HK-2 (cell line): ENCODE measurements around the gene PSPH.
"Not testable (repeated sequence)": the region's sequence is repeated elsewhere in the genome, so short reads cannot be mapped to it uniquely, and the experiment has no call there.

Source experiments
- DNase-seq: peaks from one replicate; pipeline ENCODE4 v3.0.0-alpha.2; 2018; ENCODE audit not compliant: unreplicated experiment

PSPH gene

GRCh38 chr7:56051339-56052191 is at the start of gene PSPH, which contains the start of gene CCT6A:
Gene PSPH (minus strand): TSS chr7:56051444. CDS start chr7:56021212, 30,232 bp downstream.
Gene CCT6A (plus strand): TSS chr7:56051765. CDS start chr7:56051849, 84 bp downstream.
- peak; percentile 99 for DNase-seq

DNA sequence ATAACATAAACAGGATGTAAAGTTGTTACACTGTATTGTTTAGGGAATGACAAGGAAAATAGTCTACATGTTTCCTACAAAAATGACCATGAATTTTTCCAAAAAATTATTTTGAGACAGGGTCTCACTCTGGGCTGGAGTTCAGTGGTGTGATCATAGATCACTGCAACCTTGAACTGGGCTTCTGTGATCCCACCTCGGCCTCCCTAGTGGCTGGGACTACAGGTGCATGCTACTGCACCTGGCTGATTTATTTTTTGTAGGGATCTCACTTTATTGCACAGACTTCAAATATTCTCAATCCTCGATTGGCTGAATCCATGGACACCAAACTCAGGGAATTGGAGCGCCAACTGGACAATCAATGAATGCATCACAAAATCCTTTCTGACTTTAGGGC is 48.4 kb upstream of the PSPH start:
- no peak for DNase-seq

DNA sequence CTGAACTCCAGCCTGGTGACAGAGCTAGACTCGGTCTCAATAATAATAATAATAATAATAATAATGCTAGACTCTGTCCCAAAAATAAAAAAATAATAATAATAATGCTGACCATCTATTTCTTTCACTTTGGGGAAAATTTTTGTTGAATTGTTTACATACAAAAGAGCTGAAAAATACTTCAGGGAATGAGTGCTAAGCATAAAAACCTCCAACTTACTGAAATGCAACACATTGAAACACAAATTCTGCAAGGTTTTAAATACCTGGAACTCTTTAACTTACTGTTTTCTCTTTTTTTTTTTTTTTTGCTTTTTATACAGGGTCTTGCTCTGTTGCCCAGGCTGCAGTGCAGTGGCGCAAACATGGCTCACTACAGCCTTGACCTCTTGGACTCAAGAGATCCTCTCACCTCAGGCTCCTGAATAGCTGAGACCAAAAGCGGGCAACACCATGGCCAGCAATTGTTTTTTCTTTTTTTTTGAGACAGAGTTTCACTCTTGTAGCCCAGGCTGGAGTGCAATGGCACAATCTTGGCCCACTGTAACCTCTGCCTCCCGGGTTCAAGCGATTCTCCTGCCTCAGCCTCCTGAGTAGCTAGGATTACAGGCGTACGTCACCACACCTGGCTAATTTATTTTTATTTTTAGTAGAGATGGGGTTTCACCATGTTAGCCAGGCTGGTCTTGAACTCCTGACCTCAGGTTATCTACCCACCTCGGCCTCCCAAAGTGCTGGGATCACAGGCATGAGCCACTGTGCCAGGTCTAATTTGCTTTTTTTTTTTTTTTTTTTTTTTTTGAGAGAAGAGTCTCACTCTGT is 47.2 kb upstream of the PSPH start:
- DNase-seq, result not testable (repeated sequence)

GRCh38 chr7:56097700-56098099 is 46.5 kb upstream of the PSPH start:
- no peak for DNase-seq

- peak; percentile 39 for DNase-seq
Observed at GRCh38 chr7:56092789-56093531, 41.7 kb upstream of the PSPH start, which contains the start of gene PHKG1. Gene PHKG1 (minus strand): TSS chr7:56092952. CDS start chr7:56088941, 4,011 bp downstream.

DNA sequence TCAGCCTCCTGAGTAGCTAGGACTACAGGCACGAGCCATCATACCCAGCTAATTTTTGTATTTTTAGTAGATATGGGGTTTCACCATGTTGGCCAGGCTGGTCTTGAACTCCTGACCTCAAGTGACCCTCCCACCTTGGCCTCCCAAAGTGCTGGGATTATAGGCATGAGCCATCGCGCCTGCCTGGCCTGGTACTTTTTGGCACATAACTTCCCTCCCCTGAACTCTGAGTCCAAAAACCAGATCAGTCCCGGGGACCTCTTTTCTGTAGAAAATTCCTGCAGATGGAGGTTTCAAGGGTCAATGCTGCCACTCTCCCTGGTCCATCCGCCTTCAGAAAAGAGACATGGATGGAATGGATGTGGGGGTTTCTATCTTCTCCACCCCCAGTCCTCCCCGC is 41.1 kb upstream of the PSPH start:
- not testable (repeated sequence) for DNase-seq

- DNase-seq, result no peak
Observed at GRCh38 chr7:56091591-56091990, 40.3 kb upstream of the PSPH start.

DNA sequence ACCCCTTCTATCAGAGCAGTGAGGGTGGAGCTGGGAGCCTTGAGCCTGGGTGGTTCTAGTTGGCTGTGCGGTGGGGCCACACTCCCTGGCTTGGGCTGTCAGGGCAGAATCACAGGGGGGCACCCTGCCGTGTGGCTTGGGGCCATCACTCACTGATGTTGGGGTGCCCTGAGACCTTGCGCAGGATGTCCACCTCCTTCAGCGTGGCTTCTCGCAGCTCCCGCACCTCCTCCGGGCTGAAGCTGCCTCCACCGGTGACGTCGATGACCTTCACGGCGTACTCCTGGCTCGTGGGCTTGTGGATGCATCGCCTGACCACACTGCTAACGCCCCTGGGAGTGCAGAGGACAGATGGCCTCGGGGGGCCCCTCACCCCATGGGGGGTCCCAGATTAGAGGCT is 36.2 kb upstream of the PSPH start:
- DNase-seq, result no peak

DNA sequence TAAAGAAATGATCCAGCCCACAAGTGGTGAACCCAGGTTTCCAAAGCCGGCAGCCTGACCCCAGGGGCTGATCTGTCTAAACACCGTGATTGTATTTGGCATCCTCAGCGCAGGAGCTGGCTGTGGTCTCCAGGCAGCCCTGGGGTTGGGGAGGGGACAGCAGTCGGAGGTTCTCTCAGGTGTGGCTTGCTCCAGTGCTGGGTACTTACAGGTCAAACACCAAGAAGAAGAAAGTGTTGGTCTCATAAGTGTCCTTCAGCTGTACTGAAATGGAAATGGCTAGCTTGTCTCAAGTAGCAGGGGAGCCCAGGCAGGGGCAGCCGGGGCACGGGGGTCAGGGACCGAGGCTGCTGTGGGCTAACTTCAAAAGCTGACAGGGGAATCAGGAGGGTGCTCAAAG is 35.5 kb upstream of the PSPH start:
- no peak for DNase-seq

- DNase-seq, result no peak
Observed at GRCh38 chr7:56083150-56083785, 32.0 kb upstream of the PSPH start.

DNA sequence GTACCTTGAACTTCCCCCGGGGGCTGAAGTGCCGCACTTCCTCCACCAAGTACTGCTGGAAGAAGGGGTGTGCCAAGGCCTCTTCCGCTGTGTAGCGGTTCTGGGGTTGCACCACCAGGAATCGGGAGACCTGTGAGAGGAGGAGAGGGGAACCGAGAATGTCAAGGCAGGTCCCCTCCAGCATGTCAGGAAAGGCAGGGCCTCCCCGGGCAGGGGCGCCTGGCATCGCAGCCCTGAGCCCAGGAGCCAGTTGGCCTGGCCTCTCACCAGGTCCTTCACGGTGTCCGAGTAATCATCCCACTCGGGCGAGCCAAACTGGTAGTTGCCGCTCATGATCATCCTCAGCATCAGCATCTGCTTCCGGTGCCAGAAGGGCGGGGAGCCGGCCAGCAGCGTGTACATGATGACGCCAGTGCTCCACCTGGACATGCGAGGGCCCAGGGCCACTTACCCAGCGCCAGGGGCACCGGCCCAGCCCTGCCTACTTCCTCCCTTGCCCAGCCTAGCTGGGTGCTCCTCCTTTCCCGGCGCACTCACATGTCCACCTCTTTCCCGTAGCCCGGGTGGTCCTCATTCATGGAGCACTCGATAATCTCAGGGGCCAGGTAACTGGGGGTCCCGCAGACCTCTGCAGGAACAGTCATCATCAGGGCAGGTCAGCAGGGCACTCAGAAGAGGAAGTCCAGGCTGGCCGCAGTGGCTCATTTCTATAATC is 30.5 kb upstream of the PSPH start:
- no peak for DNase-seq

DNA sequence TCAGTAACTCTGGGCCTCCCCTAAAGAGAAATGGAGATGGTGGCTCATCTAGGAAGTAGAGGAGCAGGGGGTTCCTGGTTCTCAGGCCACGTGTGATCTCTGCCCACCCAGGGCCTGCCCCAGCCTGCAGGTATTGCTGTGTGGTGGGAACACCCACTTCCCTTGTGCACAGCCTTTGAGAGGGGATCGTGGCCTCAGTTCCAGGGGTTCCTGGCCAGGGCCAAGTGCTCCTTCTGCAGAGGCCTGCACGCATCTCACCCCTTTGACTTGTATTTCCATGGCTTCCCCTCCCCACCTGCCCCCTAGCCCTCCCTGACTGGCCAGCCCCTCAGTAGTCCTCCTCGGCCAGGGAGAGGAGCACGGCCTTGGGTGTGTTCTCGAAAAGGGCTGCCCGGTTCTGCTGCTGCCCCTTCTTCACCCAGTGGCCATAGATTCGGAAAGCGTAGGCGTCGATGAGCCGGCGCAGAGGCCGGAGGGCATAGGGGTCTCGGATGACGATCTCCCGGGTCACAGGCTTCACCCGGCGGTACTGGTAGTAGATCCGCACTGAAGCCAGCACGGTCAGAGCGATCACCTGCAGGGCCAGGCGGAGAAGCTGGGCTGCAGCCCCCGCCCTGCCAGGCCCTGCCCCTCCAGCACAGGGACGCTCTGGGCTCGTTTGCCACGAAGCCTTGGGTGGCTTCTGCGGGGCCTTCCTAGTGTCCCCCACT is 29.6 kb upstream of the PSPH start:
- DNase-seq, result not testable (repeated sequence)

- DNase-seq, result no peak
Observed at GRCh38 chr7:56079450-56080185, 28.4 kb upstream of the PSPH start.

- DNase-seq, result no peak
Observed at GRCh38 chr7:56078196-56078595, 27.0 kb upstream of the PSPH start.

- DNase-seq, result no peak
Observed at GRCh38 chr7:56077681-56078080, 26.4 kb upstream of the PSPH start.

DNA sequence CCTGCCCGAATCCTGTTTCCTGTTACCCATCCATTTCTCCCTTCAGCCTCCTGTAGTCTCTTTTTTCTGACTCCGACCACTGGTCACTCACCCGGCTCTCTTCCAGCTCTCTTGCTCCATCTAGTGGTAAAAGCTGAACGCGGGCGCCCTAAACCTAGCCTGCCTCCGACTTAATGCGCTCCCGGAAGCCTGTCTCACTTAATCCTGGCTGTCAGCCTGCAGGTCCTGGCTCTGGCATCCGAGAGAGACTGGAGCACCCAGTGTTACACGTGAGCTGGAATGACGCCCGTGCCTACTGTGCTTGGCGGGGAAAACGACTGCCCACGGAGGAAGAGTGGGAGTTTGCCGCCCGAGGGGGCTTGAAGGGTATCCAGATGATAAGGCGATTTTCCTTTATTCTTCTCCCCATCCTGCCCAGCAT is 23.1 kb upstream of the PSPH start:
- peak; percentile 88 for DNase-seq

GRCh38 chr7:56066376-56066775 is 15.1 kb upstream of the PSPH start:
- not testable (repeated sequence) for DNase-seq

DNA sequence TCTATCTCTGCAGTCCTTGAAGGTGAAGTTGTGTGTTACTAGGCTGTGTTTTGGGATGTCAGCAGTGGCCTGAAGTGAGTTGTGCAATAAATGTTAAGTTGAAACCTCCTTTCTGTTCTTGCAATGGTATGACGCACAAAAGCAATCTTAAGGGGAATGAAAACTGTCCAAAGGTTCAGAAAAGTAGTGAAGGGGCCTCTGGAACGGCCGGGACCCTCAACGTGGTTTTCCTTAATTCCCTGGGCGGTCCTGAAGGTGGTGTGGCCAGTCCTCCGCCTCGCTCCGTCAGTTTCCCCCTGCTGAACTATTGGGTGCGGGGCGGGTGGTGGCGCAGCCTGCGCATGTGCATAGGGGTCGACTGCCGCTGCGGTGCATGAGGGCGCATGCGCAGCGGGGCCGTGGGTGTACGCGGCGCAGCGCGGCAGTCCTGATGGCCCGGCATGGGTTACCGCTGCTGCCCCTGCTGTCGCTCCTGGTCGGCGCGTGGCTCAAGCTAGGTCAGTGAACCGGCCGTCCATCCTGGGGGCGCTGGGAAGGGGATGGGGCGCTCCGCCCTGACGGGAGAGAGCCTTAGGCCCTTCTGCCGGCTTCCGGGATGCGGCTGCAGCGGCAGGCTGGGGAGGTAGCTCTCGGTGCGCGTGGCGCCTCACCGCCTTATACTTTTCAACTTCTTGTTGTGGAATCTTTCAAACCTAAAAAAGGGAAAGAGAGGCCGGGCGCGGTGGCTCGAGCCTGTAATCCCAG is 12.8 kb upstream of the PSPH start, which contains the start of gene SUMF2:
Gene SUMF2 (plus strand): TSS at position 405 of the 744 bp plus-strand sequence. CDS start 26 bp downstream, at position 431.
- DNase-seq, result peak; percentile 91
